GM18517 (cell line): ENCODE data around the gene PSMC4.

Experiments used
- ATAC-seq: cut with Tn5 transposase; IDR thresholded peaks from one replicate; pipeline ENCODE4 v1.9.1; 2021; ENCODE audit warnings: mild to moderate bottlenecking, moderate library complexity; ENCODE audit not compliant: unreplicated experiment

PSMC4 gene

DNA sequence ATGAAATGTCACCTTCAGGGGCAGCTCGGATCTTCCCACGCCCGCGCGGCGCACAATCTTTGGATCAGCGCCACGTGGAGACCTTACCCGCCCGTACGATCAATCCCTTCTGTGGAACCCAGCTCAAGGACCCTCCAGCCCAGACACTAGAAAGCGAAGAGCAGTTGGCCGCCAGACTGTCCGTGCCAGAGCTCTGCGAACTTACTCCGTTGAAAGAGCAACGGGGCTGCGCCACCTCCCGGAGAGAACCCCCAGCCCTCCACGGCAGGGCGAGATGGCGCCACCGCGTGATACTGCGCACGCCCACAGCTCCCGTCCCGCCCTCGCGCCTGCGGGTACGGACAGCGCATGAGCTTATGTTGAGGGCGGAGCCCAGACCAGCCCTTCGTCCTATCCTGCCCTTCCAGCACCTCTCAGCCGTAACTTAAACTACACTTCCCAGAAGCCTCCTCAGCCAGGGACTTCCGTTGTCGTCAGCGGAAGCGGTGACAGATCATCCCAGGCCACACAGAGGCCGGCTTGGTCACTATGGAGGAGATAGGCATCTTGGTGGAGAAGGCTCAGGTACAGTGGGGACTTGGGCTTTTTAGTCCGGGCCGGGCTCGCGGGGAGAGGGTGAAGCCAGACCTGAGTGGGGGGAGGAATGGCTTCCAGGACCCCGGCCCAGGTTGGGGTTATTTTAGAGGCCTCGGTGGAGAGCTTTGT lies at the start of gene PSMC4:
Gene PSMC4 (plus strand): TSS at position 491 of the 705 bp plus-strand sequence. CDS start 38 bp downstream, at position 529.
- ATAC-seq: peak; percentile 96

DNA sequence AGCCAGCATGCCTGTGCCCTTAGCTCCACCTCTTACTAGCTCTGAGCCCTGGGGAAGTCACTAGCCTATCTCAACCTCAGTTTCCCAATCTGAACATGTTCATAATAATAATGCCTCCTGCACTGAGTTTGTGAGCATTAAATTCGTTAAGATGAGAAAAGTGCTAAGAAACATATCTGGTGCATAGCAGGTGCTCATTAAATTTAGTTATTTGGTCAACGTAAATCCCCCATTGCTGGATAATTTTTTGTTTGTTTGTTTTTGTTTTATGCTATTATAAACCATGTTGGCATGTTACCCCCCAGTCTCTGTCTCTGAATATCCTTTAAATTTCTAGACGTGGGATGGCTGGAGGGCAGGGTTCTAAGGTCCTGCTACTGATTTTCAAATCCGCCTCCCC lies 47.1 kb upstream of the PSMC4 start:
- ATAC-seq: no peak

DNA sequence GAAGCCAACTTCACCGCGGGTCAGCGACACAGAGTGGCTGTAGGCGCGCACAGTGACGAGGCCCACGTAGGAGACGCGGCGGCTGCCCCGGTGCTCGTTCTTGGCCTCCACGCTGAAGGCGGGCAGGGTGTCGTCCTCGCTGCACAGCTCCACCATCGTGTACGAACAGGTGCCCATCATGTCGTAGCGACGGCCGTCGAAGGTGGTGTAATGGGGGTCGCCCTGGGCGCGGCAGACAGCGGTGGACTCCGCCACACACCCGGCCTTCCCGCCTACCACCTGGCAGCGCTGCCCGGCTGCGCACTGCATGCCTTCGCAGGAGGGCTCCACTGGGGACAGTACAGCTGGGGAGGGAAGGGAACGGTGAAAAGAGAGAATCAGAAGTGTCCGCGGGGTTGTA lies 46.6 kb upstream of the PSMC4 start:
- no peak for ATAC-seq

DNA sequence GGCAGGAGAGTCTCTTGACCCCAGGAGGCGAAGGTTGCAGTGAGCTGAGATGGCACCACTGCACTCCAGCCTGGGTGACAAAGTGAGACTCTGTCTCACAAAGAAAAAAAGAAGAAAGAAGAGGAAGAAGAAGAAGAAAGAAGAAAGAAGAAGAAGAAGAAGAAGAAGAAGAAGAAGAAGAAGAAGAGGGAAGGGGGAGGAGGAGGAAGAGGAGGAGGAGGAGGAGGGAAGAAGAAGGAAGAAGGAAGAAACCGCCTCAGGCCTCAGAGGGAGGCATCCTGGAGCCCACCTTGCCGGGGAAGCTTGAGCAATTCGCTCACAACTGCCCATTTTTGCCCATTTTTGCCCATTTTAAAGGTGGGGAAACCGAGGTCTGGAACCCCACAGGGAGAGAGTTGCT lies 46.0 kb upstream of the PSMC4 start:
- no peak for ATAC-seq

DNA sequence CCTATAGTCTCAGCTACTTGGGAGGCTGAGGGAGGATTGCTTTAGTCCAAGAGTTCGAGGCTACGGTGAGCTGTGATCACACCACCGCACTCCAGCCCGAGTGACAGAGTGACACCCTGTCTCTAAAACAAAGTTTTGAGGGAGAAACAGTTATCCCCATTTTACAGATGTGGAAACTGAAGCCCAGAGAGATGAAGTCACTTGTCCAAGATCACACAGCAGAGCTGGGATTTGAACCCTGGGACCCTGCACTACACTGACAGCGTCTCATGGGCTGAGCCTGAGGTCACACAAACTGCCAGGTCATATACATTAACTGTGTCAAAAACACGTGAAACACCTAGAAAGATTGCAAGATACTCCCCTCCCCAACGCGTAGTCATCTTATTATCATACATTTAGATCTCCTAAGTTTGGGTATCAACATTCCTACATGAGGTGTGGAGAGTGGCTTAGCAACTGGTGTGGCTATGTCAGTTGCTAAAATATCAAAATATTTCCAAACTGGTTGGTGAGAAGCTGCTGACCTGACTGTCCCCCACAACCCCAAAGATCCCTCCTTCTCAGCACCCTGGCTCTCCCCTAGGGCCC lies 44.7 kb upstream of the PSMC4 start:
- ATAC-seq: no peak

DNA sequence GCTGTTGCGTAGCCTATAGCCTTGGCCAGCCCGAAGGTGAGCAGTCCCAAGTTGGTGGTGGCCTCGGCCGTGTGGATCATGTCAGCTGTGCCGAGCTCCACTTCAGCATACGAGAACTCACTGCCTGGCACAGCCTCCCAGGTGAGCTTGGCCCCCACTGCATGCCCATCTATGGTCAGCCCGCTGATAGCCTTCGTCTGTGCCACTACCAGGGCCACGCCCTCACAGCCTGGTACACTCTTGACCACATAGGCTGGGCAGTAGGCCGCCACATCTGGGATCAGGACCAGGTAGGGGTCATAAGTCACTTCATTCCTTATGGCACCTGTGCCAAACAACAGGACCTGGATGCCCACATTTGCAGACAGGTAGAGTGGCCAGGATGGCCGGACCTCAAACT lies 43.9 kb upstream of the PSMC4 start:
- no peak for ATAC-seq

DNA sequence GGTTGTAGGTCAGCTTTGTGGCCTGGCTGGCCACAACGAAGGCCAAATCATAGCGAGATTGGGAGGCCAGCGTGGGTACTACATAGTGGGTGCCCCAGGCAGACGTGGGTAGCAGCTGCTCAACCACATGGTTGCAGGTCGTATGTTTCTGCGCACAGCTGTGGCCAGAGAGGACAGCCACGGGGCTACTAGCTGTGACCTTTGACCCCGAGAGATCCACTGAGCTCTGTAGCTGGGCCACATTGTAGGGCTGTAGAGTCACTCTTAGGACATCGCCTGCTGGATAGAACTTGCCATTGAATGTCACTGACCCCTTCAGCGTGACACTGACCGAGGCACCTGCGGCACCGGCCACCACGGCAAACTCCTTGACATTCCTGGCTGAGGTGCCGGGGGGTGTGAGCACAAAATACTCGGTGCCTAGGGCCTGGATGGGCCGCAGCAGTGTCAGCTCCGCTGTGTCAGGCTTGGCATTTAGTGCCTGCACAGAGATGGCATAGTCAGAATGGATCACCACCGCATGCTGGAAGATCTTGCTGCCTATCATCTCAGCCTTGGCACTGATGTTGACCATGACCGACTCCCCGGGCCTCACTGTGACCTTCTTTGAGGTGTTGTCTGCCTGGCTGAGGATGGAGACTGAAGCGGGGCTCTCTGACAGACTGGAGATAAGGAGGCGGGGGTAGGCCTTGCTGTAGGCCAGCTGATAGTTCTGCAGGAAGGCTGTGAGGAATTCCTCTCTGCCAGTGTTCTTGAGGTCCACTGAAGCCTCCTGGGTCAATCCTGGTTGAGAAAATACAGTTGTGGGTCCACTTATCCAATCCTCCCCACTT lies 43.2 kb upstream of the PSMC4 start:
- no peak for ATAC-seq

DNA sequence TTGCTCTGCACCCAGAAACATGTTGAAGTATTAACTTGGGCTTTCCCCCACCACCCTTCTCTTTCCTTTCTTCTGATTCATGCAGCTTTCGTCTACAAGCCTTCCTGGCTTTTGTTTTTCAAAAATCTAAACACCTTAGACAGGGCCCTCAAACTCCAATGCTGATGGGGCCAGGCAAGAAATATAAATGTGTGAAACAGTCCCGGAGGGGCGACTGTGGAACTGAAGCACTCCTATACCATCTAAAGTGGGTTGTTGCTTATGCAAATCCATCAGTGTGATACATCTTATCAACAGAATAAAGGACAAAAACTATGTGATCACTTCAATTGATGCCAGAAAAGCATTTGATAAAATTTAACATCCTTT lies 42.6 kb upstream of the PSMC4 start:
- no peak for ATAC-seq

DNA sequence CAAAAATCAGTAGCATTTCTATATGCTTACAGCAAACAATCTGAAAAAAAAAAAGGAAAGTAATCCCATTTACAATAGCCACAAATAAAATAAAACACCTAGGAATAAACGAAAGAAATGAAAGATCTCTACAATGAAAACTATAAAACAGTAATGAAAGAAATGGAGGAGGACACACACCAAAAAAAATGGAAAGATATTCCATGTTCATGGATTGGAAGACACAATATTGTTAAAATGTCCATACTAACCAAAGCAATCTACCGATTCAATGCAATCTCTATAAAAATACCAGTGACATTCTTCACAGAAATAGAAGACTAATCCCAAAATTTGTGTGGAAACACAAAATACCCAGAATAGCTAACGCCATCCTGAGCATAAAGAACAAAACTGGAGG lies 41.2 kb upstream of the PSMC4 start:
- no peak for ATAC-seq

DNA sequence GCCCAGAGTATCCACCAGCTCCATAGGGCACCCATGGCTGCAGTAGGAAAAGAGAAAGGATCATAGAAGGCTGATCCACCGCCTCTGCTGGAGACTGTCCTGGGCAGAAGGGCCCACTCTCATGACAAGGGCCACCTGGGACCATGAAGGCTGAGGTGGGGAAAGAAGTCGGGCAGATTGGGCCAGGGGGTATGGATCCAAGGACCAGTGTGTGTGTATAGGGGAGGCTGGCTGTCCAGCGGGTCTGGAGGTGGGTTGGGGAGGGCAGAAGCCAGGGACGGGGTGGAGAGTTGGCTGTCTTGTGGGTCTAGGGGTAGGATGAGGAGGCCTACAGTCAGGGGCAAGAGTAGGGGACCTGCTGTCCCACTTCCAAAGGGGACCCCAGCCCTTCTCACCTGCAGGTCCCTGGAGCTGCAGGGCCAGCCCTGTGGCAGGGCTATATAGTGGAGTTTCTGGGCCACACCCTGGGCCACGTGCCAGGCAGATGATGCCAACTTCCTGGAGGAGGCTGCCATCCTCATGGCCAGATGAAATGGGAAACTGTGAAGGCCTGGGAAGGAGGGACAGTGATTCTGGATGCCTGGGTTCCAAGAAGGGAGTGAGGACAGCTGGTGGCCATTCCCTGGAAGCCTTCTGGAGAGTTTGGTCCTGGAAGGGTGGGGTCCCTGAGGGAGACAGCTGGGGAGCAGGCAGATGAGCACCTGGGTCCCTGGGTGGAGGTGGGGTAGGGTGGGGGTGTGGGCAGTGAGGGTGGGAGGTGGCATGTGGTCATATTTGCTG lies 36.2 kb upstream of the PSMC4 start, which contains the start of gene FCGBP:
Gene FCGBP (minus strand): TSS at position 51 of the 780 bp plus-strand sequence.
- no peak for ATAC-seq

DNA sequence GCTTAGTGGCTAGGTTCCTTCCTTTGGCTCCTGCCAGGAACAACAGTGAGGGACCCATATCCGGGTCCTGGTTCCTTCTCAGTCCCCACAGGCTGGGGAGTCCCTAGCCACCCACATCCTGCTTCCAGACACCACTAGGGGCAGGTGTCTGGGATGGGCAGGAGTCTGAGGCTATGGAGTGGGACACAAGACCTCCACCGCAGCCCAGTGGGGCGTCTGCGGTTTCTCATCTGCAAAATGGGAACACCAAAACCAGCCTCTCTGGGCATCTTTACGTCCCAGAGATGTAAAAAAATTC lies 35.7 kb upstream of the PSMC4 start:
- no peak for ATAC-seq

DNA sequence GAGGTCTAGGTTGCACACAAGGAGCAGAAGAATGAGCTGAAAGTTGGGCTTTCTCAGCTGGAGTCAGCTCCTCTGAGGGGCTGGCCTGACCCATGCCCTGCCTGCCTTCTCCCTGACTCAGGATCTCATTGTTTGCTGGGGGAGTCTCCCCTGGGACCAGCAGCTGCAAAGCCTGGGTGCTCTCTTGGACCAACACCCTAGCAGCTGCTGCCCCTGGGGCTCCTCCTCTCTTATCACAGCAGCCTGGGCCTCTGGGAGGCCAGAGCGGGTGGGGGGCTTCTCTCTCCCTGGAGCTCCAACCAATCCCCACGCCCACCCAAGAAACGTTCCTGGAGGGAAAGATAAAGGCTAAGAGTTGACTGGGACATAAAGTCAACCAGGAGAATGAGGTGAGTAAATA lies 34.9 kb upstream of the PSMC4 start:
- ATAC-seq: no peak

DNA sequence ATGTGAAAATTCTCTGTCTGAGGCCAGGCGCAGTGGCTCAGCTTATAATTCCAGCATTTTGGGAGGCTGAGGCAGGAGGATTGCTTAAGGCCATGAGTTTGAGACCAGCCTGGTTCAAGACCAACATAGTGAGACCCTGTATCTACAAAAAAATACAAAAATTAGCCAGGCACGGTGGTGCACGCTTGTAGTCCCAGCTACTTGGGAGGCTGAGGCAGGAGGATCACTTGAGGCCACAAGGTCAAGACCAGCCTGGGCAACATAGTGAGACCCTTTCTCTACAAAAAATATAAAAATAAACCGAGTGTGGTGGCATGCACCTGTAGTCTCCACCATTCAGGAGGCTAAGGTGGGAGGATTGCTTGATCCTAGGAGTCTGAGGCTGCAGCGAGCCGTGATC lies 34.3 kb upstream of the PSMC4 start:
- no peak for ATAC-seq

DNA sequence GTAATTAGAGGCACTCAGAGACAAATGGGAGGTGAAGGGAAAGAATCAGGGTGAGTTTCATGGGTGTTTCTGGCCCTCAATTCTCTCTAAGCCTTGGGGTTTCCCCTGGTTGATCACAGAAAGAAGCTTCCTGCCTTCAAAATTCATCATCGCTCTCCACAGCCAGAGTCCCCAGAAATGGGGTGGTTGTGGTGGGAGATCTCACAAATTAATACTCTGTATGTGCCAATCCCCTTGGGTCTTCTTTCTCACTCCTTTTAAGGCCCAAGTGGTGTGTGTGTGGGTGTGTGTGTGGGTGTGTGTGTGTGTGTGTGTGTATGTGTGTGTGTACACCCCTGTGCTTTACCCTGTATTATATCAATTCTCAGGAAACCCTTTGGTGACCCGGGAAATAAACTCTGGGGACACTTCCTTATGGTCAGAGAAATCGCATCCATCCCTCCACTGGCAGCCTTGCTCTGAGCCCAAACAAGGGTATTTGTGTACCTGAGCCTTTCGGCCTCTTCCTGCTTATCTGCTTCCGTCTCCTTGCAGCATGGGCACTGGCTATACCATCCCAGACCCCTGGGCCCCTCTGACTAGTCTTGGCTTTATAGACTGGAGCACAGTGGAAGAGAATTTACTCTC lies 33.8 kb upstream of the PSMC4 start:
- no peak for ATAC-seq

DNA sequence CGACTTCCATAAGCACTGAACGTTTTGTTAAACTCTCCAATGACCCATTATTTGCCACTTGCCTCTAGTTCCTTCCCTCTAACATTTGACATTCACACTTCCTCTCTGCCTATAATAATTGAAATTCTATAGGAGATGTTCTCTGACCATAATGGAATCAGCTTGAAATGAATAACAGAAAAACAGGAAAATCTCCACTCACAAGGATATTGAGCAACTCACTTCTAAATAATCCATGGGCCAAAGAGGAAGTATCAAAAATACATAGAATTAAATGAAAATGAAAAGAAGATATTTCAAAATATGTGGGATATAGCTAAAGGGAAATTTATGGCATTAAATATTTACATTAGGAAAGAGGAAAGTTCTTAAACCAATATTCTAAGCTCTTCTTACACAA lies 33.2 kb upstream of the PSMC4 start:
- no peak for ATAC-seq

DNA sequence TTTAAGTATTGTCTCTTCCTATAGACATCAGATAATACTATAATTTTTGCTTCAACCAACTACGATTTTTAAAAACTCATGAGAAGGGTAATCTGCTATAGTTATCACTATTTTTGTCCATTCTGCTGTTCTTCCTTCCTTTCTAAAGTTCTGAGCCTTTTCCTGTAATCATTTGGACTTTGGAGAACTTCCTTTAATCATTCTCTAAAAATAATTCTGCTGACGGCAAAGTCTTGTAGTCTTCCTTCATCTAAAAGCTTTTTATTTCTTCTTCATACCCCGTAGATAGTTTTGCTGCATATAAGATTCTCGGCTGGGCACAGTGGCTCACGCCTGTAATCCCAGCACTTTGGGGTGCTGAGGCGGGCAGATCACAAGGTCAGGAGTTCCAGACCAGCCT lies 31.4 kb upstream of the PSMC4 start:
- no peak for ATAC-seq

DNA sequence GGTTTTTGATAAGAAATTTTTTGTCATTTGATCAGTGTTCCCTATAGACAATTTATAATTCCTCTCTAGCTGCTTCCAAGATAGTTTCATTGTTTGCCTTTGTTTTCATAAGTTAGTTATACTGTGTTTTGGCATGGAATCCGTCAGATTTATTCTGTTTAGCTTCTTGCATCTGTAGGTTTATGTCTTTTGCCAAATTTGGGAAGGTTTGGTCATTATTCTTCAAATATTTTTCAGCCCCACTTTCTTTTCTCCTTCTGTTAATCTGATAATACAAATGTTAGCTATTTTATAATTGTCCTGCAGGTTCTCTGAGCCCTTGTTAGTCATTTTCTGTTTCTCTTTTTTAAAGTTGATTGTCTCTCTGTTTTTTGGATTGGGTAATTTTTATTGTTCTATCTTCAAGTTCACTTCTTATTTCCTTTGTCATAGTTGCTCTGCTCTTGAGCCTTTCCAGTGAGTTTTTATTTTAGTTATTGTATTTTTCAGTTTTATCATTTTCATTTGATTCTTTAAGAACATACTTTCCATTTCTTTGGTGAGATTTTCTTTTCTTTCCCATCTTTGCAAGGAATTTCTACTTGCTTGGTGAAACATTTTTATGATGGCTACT lies 30.6 kb upstream of the PSMC4 start:
- ATAC-seq: no peak

DNA sequence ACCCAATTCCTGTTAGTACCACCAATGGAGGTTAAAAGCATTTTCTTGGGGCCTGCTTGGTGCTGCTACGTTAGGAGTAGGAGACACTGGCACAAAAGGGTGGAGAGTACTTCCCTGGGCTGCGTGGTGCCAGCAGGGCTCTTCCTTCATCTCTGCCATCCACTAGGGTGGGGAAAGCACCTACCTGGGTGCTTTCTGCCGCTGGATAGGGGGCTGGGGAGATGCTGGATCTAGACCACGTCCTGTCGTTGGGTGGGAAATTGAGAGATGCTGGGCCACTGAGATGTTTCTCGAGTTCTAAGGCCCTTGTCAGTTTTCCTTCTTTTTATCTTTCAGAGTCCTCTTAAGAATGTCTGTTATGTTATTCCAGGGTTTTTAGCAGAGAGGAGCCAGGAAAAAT lies 29.8 kb upstream of the PSMC4 start:
- ATAC-seq: no peak

DNA sequence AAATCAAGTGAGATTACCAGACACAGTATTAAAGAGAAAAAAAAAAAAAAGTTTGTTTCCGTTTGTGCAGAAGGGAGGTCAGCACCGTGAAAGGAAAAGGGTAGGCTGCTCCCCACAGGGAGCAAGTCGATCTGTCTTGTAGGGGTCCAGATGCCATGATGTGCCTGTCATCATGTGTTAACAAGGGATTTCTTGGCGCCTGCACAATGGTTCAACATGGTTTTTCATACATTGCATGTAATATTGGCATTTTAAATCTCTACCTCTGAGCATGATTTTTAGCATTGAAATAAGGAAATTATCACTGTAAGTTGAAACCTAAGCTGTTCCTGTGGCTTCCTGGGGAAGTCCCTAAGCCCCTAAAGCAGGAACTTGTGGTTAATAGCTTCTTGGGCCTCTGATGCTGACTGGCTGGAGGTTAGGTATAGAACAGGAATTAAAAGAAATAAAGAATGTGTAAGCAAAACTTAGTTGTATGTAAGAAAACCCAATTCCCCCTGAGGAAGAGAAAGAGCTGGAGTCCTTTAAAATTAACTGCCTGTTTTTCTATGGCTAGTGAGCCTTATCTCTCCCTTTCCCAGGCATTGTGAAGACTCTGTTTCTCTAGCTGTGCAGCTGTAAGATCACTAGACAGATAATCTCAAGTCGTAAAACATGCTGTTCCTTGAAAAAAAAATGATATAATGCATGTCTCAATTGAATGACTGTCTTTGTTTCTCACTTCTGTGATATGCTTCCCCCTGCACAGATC lies 29.2 kb upstream of the PSMC4 start:
- ATAC-seq: peak; percentile 60

DNA sequence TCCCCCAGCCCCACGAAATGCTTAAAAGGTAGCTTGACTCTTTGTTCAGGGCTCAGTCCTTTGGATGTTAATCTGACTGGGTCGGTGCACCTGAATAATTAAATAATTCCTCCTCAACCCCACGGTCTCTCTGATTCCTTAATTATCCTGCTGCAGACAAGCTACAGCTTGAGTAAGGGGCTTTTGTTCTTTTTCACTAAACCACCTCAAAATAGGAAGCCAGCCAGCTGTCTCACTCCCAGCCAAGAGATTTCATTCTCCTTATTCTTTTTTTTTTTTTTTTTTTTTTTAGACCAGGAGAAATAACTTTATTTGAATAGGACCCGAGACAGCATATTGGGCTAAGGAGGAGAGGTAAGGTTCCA lies 28.6 kb upstream of the PSMC4 start:
- no peak for ATAC-seq
